Right cardiac atrium (tissue), 5 donors: ENCODE data around the gene LTBP1. TPM values are rescaled to one million over a fixed set of nuclear protein-coding genes. Genes with fewer than 3 reads are reported as not detected.

Experiments used
- ATAC-seq, 2 donors: fragments of 200-7000 bp; cut with Tn5 transposase; one replicate each; pipeline versions ENCODE4 v1.8.0 to v1.9.1; 2020; ENCODE audit warnings: moderate library complexity in 2 of 2, mild to moderate bottlenecking in 1 of 2
- DNase-seq, 3 donors: peaks; one replicate each; pipeline ENCODE4 v3.0.0-alpha.2; 2020
- H3K27ac ChIP-seq: one replicate; pipeline ENCODE4 v1.5.1; 2013; ENCODE audit warnings: mild to moderate bottlenecking, low read length, control low read depth, moderate library complexity
- H3K27me3 ChIP-seq: one replicate; pipeline ENCODE4 v1.6.1; 2013; ENCODE audit not compliant: control insufficient read depth, insufficient read depth
- H3K4me1 ChIP-seq: one replicate; pipeline ENCODE4 v1.6.1; 2013; ENCODE audit warnings: low read length; ENCODE audit not compliant: control insufficient read depth, insufficient read depth
- H3K4me3 ChIP-seq: one replicate; pipeline ENCODE4 v1.5.1; 2013; ENCODE audit warnings: low read length, control low read depth
- H3K9me3 ChIP-seq: one replicate; pipeline ENCODE4 v1.6.1; 2013; ENCODE audit warnings: low read length; ENCODE audit not compliant: control insufficient read depth
- WGBS: extraction: QIAGEN DNeasy Blood & Tissue Kit; methylation state at CpG from one replicate; pipeline ENCODE4 v1.1.7; 2013; 5-methylcytosine and 5-hydroxymethylcytosine counted together
- intact Hi-C, 4 donors: fragments of 100-400 bp; cut with DNase I; formaldehyde crosslinking; loops; one replicate each; pipeline versions ENCODE4 v1.11.0 to v1.14.0; 2022 to 2023
- polyA plus RNA-seq: library from polyadenylated mRNA; stranded (reverse); fragments of 200-250 nt; gene quantifications from one replicate; pipeline ENCODE4 v1.2.3, GENCODE V29; 2013
- total RNA-seq, 4 donors: library from RNA; stranded (reverse); fragmentation: NEBNext Ultra II Directional; extraction: Animal tissue kit (Norgen Biotek cat#: 25700); gene quantifications; one replicate each; pipeline ENCODE4 v1.2.1, GENCODE V29; 2021
- donor health status: healthy with polysubstance abuse.
- donor health status: DM: no; HTN: yes; CAD: no.
- donor health status: DM: no; HTN: no; CAD: no.
- donor health status: DM: no; HTN: yes; CAD: no; lungs with severe emphysema.
- donor health status: DM: yes; HTN: yes; CAD: no.

LTBP1 gene
- total and polyA plus RNA-seq, 5 donors, result 53.0 to 218 (median 113) TPM

- no peaks in the 10 kb centered on the region for H3K4me1 ChIP-seq
- no peak overlapping the region for H3K4me3 ChIP-seq
- DNase-seq (no peak), ATAC-seq (peak in 1 of 2 donors; percentile 68)
- no peaks in the 10 kb centered on the region for H3K9me3 ChIP-seq
- no peak overlapping the region for H3K27ac ChIP-seq
- H3K27me3 ChIP-seq, result no peaks in the 10 kb centered on the region
- intact Hi-C loops, result loop anchor here in 2 of 4 donors (10.0 kb wide), 1 partner anchor 173 kb away; no protein-coding TSS in a partner anchor
- WGBS, result 48% methylated on average over 3 of the region's 3 CpGs
These were observed 465.0 kb downstream of the LTBP1 start for GRCh38 chr2:33411765-33412164.

GRCh38 chr2:33412920-33413319 is 466.2 kb downstream of the LTBP1 start:
- Histone ChIP-seq H3K27ac (no peak overlapping the region), H3K9me3 (no peaks in the 10 kb centered on the region), H3K4me1 (no peaks in the 10 kb centered on the region), H3K27me3 (no peaks in the 10 kb centered on the region), H3K4me3 (no peak overlapping the region)
- ATAC-seq (peak; percentile 38 to 49), DNase-seq (no peak)
- 23% methylated on average over 1 of the region's 1 CpG for WGBS
- intact Hi-C loops, result loop anchor here in 2 of 4 donors (10.0 kb wide), 1 partner anchor 172 kb away; no protein-coding TSS in a partner anchor

- no peaks in the 10 kb centered on the region for H3K9me3 ChIP-seq
- no peak overlapping the region for H3K27ac ChIP-seq
These were observed 472.9 kb downstream of the LTBP1 start for GRCh38 chr2:33419581-33420200.

GRCh38 chr2:33420726-33421125 is 474.0 kb downstream of the LTBP1 start:
- 83% methylated on average over 4 of the region's 4 CpGs for WGBS
- Histone ChIP-seq H3K4me1 (no peaks in the 10 kb centered on the region), H3K9me3 (no peaks in the 10 kb centered on the region), H3K4me3 (no peak overlapping the region), H3K27me3 (no peaks in the 10 kb centered on the region), H3K27ac (no peak overlapping the region)
- ATAC-seq (no peak), DNase-seq (no peak)
- intact Hi-C loops, result no loop called here

More at GRCh38 chr2:33419581-33420200, 472.9 kb downstream of the LTBP1 start:
- intact Hi-C loops, result loop anchor here in 2 of 4 donors (10.0 kb wide), 1 partner anchor 165 kb away; no protein-coding TSS in a partner anchor
- no peak for ATAC-seq
- no peak for DNase-seq
- no peak overlapping the region for H3K4me3 ChIP-seq
- no peaks in the 10 kb centered on the region for H3K27me3 ChIP-seq
- no peaks in the 10 kb centered on the region for H3K4me1 ChIP-seq
- 65% methylated on average over 5 of the region's 5 CpGs for WGBS

GRCh38 chr2:33421820-33422219 is 475.1 kb downstream of the LTBP1 start:
- Histone ChIP-seq H3K27ac (no peak overlapping the region), H3K4me3 (no peak overlapping the region), H3K9me3 (no peaks in the 10 kb centered on the region), H3K27me3 (no peaks in the 10 kb centered on the region), H3K4me1 (peaks cover 3% of the 10 kb centered on the region)
- 84% methylated on average over 2 of the region's 2 CpGs for WGBS
- DNase-seq, result no peak
- intact Hi-C loops, result no loop called here
- no peak for ATAC-seq

- ATAC-seq, result no peak
- Histone ChIP-seq H3K27me3 (no peaks in the 10 kb centered on the region), H3K9me3 (no peaks in the 10 kb centered on the region), H3K27ac (no peak overlapping the region), H3K4me1 (peaks cover 3% of the 10 kb centered on the region), H3K4me3 (no peak overlapping the region)
- DNase-seq, result no peak
- intact Hi-C loops, result no loop called here
- WGBS, result 100% methylated on average over 1 of the region's 1 CpG
These were observed 478.4 kb downstream of the LTBP1 start for GRCh38 chr2:33425161-33425560.

- no peak overlapping the region for H3K4me3 ChIP-seq
- WGBS, result 96% methylated on average over 1 of the region's 1 CpG
- H3K9me3 ChIP-seq, result no peaks in the 10 kb centered on the region
- DNase-seq, result no peak
- no peaks in the 10 kb centered on the region for H3K27me3 ChIP-seq
- intact Hi-C loops, result no loop called here
- H3K27ac ChIP-seq, result no peak overlapping the region
- peaks cover 3% of the 10 kb centered on the region for H3K4me1 ChIP-seq
- ATAC-seq, result no peak
These were observed 478.9 kb downstream of the LTBP1 start for GRCh38 chr2:33425586-33426031.

- 67% methylated on average over 3 of the region's 3 CpGs for WGBS
- peaks cover 3% of the 10 kb centered on the region for H3K4me1 ChIP-seq
- ATAC-seq (peak; percentile 16 to 48), DNase-seq (peak in 2 of 3 donors; percentile 21 to 61)
- intact Hi-C loops, result no loop called here
- H3K27ac ChIP-seq, result no peak overlapping the region
- H3K27me3 ChIP-seq, result no peaks in the 10 kb centered on the region
- H3K9me3 ChIP-seq, result no peaks in the 10 kb centered on the region
- no peak overlapping the region for H3K4me3 ChIP-seq
These were observed 480.0 kb downstream of the LTBP1 start for GRCh38 chr2:33426666-33427231.

- Histone ChIP-seq H3K27me3 (no peaks in the 10 kb centered on the region), H3K9me3 (no peaks in the 10 kb centered on the region), H3K27ac (no peak overlapping the region), H3K4me3 (no peak overlapping the region), H3K4me1 (peaks cover 3% of the 10 kb centered on the region)
- ATAC-seq (no peak), DNase-seq (no peak)
- intact Hi-C loops, result loop anchor here in 1 of 4 donors (10.0 kb wide), 1 partner anchor 155 kb away; no protein-coding TSS in a partner anchor
- WGBS, result 57% methylated on average over 3 of the region's 3 CpGs
These were observed 483.3 kb downstream of the LTBP1 start for GRCh38 chr2:33430077-33430476.

GRCh38 chr2:33430856-33431255 is 484.1 kb downstream of the LTBP1 start:
- Histone ChIP-seq H3K4me1 (peaks cover 3% of the 10 kb centered on the region), H3K9me3 (no peaks in the 10 kb centered on the region), H3K27me3 (no peaks in the 10 kb centered on the region), H3K27ac (no peak overlapping the region), H3K4me3 (no peak overlapping the region)
- 68% methylated on average over 1 of the region's 1 CpG for whole genome bisulfite sequencing
- intact Hi-C loops, result loop anchor here in 1 of 4 donors (10.0 kb wide), 1 partner anchor 156 kb away; no protein-coding TSS in a partner anchor
- no peak for ATAC-seq
- DNase-seq, result no peak

GRCh38 chr2:33432871-33433270 is 486.1 kb downstream of the LTBP1 start:
- H3K9me3 ChIP-seq, result no peaks in the 10 kb centered on the region
- 64% methylated on average over 2 of the region's 2 CpGs for WGBS
- no peaks in the 10 kb centered on the region for H3K27me3 ChIP-seq
- no peaks in the 10 kb centered on the region for H3K4me1 ChIP-seq
- no peak overlapping the region for H3K27ac ChIP-seq
- intact Hi-C loops, result loop anchor here in 1 of 4 donors (10.0 kb wide), 1 partner anchor 158 kb away; no protein-coding TSS in a partner anchor
- DNase-seq, result no peak
- no peak overlapping the region for H3K4me3 ChIP-seq
- ATAC-seq, result no peak
